ENCODE results near the gene DMXL1.

- TF ChIP-seq CTCF (IDR thresholded peaks at IDR 0.05) (no peak), POLR2AphosphoS5 (IDR thresholded peaks at IDR 0.05; ENCODE audit: low read depth, low read length) (no peak), TCF7L2 (IDR thresholded peaks at IDR 0.05; ENCODE audit: low read depth, low read length) (no peak)
Measured at GRCh38 chr5:119279093-119279492, 208.2 kb downstream of the DMXL1 start.

Measured in Panc1 (cell line).